NCI-H345 treated with DMSO at 0.1 percent for 48 hours (cell line): ENCODE results near the gene KRT84.
"Not testable (repeated sequence)": the region's sequence is repeated elsewhere in the genome, so short reads cannot be mapped to it uniquely, and the experiment has no call there.

Source experiments
- DNase-seq: peaks from one replicate; lab custom pipeline; 2025; ENCODE audit not compliant: unreplicated experiment; lab: John Stamatoyannopoulos, UW

Gene KRT84

GRCh38 chr12:52346593-52346992 is 38.9 kb downstream of the KRT84 start:
- no peak for DNase-seq

- not testable (repeated sequence) for DNase-seq
These were observed 40.4 kb downstream of the KRT84 start for GRCh38 chr12:52345041-52345440.

- no peak for DNase-seq
These were observed 41.3 kb downstream of the KRT84 start for GRCh38 chr12:52344111-52344510.

GRCh38 chr12:52343550-52343949 is 41.9 kb downstream of the KRT84 start:
- DNase-seq, result no peak

- DNase-seq, result no peak
These were observed 42.5 kb downstream of the KRT84 start for GRCh38 chr12:52342781-52343490.

- DNase-seq, result no peak
These were observed 44.3 kb downstream of the KRT84 start for GRCh38 chr12:52341066-52341580.

GRCh38 chr12:52338241-52338960 is 47.1 kb downstream of the KRT84 start:
- DNase-seq, result no peak

- DNase-seq, result no peak
These were observed 48.4 kb downstream of the KRT84 start for GRCh38 chr12:52337054-52337453.

- no peak for DNase-seq
These were observed 48.8 kb downstream of the KRT84 start for GRCh38 chr12:52336641-52337040.

GRCh38 chr12:52335598-52336262 is 49.7 kb downstream of the KRT84 start:
- DNase-seq, result no peak

- DNase-seq, result no peak
These were observed 51.3 kb downstream of the KRT84 start for GRCh38 chr12:52334185-52334584.

- DNase-seq, result no peak
These were observed 52.1 kb downstream of the KRT84 start for GRCh38 chr12:52333321-52333720.

- no peak for DNase-seq
These were observed 53.1 kb downstream of the KRT84 start for GRCh38 chr12:52332381-52332780.

- DNase-seq, result no peak
These were observed 53.6 kb downstream of the KRT84 start for GRCh38 chr12:52331833-52332232.

GRCh38 chr12:52331039-52331438 is 54.4 kb downstream of the KRT84 start:
- no peak for DNase-seq

GRCh38 chr12:52327830-52328500 is 57.5 kb downstream of the KRT84 start:
- no peak for DNase-seq
